HG03135 (cell line): ENCODE measurements around the gene PSEN1.

Experiments used
- ATAC-seq: cut with Tn5 transposase; IDR thresholded peaks from one replicate; pipeline ENCODE4 v1.9.1; 2021; ENCODE audit warnings: mild to moderate bottlenecking, moderate library complexity; ENCODE audit not compliant: unreplicated experiment

PSEN1 gene

DNA sequence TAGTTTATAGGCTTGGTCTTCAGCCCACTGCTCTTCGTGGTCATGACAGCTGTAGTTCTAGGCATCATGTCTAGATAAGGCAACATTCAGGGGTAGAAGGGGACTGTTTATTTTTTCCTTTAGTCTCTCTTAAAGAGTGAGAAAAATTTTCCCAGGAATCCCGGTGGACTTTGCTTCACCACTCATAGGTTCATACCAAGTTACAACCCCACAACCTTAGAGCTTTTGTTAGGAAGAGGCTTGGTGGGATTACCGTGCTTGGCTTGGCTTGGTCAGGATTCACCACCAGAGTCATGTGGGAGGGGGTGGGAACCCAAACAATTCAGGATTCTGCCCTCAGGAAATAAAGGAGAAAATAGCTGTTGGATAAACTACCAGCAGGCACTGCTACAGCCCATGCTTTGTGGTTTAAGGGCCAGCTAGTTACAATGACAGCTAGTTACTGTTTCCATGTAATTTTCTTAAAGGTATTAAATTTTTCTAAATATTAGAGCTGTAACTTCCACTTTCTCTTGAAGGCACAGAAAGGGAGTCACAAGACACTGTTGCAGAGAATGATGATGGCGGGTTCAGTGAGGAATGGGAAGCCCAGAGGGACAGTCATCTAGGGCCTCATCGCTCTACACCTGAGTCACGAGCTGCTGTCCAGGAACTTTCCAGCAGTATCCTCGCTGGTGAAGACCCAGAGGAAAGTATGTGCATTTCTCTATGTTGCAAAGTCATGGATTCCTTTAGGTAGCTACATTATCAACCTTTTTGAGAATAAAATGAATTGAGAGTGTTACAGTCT lies 75.1 kb downstream of the PSEN1 start:
- ATAC-seq, result no peak

DNA sequence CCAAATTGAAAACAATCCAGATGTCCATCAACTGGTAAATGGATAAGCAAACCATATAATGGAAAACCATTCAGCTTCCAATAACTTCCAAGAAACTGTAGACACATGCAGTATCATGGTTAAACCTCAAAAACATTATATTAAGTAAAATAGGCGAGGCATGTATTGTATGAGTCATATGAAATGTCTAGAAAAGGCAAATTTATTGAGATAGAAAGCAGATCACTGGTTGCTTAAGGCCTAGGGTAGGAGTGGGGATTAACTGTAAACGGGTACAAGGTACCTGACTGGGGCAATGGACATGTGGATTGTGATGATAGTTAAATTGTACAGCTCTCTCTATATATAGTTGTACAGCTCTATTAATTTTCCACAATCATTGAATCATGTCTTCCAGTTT lies 79.7 kb downstream of the PSEN1 start:
- ATAC-seq, result no peak

DNA sequence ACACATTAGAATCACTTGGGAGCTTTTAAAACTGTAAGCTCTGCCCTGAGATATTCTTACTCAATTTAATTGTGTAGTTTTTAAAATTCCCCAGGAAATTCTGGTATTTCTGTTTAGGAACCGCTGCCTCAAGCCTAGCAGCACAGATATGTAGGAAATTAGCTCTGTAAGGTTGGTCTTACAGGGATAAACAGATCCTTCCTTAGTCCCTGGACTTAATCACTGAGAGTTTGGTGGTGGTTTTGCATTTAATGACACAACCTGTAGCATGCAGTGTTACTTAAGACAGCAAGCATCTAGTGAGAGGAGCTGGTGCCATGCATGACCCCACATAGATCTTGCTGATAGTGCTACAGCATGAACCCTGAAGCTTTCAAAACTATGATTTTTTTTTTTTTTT lies 81.1 kb downstream of the PSEN1 start:
- no peak for ATAC-seq

DNA sequence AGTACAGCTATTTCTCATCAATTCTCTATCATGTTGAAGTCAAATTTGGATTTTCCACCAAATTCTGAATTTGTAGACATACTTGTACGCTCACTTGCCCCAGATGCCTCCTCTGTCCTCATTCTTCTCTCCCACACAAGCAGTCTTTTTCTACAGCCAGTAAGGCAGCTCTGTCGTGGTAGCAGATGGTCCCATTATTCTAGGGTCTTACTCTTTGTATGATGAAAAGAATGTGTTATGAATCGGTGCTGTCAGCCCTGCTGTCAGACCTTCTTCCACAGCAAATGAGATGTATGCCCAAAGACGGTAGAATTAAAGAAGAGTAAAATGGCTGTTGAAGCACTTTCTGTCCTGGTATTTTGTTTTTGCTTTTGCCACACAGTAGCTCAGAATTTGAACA lies 83.8 kb downstream of the PSEN1 start:
- no peak for ATAC-seq

DNA sequence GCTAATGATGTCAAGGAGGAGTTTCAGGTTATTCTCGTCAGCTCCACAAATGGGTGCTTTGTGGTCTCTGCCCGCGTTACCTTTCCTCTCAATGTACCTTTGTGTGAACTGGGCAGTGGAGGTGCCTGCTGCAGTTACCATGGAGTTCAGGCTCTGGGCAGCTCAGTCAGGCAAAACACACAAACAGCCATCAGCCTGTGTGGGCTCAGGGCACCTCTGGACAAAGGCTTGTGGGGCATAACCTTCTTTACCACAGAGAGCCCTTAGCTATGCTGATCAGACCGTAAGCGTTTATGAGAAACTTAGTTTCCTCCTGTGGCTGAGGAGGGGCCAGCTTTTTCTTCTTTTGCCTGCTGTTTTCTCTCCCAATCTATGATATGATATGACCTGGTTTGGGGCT lies 84.3 kb downstream of the PSEN1 start:
- no peak for ATAC-seq

DNA sequence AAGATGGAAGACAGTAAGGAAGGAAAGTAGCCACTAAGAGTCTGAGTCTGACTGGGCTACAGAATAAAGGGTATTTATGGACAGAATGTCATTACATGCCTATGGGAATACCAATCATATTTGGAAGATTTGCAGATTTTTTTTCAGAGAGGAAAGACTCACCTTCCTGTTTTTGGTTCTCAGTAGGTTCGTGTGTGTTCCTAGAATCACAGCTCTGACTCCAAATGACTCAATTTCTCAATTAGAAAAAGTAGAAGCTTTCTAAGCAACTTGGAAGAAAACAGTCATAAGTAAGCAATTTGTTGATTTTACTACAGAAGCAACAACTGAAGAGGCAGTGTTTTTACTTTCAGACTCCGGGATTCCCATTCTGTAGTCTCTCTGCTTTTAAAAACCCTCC lies 85.6 kb downstream of the PSEN1 start:
- no peak for ATAC-seq

DNA sequence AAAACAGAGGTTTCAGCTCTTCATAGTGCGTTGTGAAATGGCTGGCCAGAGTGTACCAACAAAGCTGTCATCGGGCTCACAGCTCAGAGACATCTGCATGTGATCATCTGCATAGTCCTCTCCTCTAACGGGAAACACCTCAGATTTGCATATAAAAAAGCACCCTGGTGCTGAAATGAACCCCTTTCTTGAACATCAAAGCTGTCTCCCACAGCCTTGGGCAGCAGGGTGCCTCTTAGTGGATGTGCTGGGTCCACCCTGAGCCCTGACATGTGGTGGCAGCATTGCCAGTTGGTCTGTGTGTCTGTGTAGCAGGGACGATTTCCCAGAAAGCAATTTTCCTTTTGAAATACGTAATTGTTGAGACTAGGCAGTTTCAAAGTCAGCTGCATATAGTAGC lies 86.7 kb downstream of the PSEN1 start:
- no peak for ATAC-seq

DNA sequence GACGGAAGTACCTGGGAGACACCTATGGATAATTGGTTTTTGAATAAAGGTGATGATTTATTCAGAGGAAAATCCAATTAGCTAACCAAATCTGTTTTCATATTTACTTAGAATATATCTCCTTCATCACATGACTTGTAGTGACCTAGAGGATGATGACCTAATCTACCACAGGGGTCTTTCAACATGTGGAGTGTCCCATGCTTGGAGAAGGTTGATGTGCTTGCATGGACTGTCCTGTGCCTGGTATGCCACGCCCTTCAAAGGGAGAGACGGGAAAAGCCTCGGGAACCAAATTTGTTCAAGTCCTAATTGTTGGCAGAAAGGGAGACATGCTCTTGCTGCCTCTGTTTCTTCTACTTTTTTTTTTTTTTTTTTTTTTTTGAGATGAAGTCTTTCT lies 89.2 kb downstream of the PSEN1 start:
- no peak for ATAC-seq

DNA sequence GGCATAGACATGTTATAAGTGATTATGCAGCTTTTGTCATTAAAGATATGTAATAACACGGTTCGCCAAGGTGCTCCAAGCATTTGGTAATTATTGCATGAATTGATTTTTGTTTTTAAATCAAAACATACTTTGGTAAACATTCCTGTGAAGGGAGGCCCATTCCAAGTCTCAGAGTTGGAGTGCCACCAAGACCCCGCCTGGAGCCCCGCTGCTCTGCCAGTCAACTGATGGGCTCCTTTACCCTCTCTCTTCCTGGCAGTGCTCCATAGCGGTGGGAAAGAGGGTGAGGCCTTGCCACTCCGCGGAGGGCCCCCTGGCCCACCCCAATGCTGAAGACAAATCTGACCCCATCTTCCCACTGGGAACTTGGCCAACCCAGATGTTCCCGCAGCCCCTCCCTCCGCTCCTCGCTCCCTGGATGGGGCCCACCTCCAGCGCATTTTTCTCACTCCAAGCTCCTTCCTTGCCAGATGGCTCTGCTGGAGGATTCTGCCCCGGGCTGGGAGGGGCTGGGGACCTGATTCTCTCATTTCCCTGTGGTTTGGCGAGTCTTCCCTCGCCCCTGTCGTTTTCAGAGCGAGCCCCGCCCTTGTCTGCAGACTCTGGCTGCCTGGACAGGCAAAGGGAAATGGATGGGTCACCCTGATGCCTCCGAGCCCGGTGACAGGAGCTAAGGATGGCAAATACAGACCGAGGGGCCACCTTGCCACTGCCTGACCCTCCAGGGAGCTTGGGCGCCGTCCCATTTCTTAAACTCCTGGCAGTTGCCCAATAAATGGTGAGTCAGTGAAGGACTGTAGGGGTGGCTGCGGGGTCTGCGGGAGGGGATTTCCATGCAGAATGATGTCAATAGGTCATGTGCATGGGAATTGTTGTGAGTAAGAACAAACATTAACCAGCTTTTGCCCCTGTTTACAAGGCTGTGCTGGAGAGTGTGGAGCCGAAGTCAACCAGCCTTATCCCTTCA lies 91.8 kb downstream of the PSEN1 start:
- no peak for ATAC-seq

DNA sequence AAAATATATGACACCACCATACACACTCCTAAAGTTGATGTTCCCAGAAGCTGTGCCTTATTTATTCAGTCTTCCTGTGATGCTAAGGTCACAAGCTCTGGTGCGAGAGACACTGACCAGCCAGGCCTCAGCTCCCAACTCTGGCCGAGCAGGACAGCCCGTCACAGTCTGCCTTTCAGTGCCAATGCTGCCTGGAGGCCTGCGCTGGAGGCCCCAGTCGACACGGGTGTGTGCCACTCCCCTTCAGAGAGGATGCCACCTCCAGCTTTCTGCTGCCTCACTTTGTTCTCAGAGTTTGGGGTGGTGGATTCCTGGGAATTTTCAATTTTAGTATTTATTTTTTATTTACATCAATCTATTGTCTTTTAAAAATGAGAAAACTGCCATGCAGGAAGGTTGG lies 93.7 kb downstream of the PSEN1 start:
- ATAC-seq, result no peak

DNA sequence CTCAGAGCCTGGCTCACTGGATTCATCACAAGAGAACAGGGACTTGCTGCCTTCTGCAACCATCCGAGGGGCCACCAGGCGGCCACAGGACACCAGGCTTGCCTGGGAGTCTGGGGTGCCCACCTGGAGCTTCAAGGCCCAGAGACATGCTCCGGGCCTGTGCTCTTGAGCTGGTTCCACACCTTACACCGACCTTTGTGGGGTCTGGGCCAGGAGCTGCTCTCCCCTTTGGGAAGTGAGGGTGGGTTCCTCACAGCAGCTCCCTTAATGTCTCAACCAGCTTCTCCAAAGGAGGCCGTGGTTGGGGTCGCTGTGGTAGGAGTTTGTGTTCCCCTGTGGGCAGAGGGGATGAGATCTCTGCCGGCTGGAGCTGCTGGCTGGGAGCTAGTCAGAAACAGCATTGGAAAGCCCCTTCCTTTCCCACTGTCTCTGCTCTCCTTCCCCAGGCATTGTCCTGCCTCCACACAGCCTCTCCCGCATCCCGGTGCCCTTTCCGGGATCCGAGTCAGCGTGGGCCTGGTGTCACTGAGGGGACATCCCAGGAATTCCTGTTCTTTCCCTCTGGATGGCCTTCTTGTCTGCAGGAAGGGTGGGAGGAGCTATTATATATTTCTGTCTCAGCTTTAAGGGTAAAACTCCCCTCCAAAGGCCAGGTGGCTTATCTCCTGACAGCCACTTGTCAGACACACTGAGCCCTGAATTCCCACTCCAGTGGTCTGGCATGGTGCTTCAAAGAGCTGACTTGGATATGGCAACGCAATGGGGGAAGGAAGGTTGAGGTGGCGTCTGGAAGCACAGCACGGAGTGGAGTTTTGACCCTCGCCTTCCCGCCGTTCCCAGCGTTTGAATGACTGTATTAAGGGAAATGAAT lies 95.9 kb downstream of the PSEN1 start:
- ATAC-seq, result no peak

DNA sequence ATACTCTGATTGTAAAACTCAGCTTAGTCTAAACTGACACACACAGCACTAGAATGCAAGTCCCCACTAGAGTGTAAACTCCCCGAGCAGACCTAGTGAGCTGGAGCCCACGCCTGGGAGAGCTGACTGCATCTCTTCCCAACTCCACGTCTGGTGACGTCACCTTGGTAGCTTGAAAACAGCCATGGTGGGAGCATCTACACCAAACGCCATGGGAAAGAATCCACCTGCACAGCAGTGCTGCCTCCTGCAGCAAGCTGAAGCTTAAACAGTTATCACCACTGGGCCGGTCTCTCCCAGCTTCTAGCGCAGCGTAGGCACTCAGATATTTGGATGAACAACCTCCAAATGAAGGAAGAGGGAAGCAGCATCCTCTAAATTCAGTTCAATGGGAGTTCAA lies 96.7 kb downstream of the PSEN1 start:
- ATAC-seq, result no peak

DNA sequence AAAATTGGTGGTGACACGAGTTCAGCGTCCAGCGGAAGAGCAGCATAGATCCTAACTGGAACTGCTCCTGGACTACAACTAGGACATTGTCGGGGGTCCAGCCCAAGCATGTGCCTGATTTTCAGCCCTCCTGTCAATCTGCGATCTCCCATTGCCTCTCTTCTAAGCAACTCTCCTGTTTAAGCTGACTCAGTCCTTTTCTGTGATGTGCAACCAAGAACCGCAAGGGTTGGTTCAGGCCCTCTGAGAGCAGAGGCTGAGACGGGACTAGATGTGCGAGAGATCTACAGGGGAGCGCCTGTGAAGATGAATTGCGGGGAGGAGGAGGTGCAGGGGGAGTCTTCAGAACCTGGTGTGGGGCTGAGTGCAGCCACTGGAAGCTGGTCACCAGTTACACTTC lies 97.3 kb downstream of the PSEN1 start:
- ATAC-seq, result no peak

DNA sequence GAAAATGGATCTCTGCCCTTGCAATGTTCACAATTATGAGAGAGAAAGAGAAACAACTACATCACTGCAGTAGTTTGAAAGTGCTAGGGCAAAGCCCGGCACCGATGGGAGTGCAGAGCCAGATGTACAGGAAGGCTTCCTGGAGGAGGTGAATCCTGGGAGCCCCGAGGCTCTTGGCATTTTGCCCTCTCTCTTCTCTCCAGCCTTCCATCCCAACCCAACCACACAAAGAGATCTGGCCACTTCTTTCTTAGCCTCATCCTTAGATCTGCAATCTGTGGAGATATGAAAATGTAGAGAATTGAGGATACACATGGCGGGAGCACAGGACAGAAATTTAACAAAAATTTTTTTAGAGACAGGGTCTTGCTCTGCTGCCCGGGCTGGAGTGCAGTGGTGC lies 97.7 kb downstream of the PSEN1 start:
- no peak for ATAC-seq

DNA sequence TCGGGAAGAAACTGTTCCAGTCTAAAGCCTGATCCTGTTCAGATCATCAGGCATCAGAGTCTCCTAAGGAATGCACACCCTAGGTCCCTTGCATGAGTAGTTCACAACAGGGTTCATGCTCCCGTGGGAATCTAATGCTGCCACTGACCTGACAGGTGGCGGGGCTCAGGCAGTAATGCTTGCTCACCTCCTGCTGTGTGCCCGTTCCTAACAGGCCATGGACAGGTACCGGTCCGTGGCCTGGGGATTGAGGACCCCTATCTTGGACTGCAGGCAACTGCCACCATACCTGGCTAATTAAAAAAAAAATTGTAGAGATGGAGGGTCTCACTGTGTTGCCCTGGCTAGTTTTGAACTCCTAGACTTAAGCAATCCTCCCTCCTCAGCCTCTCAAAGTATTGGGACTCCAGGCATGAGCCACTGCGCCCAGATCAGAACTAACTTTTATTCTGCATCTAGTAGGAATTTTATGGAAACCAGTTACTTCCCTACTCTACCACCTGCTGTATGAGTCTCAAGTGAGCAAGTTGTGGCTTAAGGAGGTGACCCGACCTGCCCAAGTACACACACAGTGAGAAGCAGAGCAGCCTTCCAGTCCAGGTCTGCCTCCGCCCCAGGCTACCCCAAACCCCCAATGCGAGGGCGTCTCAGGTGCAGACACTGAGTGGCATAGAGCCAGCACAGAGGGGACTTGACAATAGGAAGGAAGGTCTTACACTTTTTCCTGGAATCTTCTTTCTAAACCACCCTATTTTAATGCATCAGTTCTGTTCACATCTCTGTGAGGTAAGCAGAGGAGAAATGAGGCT lies 98.5 kb downstream of the PSEN1 start:
- ATAC-seq, result no peak

DNA sequence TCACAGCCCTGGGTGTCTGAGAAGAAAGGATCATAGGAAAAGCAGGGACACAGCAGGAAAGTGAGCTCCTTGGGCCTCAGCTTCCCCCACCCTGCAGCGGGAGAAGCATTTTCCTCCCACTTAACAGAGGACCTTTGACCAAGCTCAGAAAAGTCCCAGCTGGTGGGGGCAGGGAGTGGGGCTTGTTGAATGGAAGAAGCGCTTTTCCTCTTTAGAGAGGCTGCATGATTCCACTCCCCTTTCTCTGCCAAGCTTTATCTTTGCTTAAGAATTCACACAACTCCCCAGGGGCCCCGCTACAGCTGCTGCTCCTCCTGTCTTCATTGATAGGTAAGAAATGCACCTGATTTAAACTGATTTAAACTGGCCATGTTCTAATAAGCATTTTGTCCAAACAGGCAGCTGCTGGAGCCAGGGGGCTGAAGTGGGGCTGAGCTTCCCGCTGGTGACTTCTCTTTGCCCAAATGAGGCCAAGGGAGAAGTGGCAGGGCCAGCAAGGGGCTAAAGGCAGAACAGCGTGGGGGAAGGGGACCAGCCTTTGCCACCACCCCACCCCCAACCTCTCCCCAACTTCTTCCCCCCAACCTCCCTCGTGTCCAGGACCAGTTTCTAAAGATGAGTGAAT lies 99.3 kb downstream of the PSEN1 start:
- ATAC-seq, result no peak

DNA sequence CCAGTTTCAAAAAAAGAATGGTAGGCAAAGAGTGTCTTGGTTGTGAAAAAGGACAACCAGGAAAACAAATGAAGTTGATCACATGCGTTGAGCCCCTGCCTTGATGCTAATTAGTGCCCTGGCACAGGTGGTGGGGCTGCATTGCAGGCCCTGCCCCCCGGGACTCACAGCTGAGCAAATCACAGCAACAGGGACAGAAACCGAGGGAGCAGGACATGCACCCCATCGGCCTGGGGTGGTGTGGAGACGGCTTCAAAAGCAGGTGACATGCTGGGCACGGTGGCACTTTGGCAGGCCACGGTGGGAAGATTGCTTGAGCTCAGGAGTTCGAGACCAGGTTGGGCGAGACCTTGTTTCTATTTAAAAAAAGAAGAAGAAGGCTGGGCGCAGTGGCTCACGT lies 99.8 kb downstream of the PSEN1 start:
- no peak for ATAC-seq

DNA sequence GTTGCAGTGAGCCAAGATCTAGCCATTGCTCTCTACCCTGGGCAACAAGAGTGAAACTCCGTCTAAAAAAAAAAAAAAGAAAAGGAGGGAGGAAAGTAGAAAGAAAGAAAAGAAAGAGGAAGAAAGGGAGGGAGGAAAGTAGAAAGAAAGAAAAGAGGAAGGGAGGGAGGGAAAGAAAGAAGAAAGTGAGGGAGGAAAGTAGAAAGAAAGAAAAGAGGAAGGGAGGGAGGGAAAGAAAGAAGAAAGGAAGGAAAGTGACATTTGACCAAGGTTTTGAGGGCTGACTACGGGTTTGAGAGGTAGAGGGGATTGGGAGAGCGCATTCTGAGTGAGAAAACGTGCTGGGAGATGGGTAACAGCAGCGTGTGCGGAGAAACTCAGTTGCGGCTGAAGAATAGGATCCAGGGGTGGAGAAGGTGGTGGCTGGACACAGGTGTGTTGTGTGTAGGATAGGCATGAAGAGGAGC lies 100.5 kb downstream of the PSEN1 start:
- no peak for ATAC-seq

DNA sequence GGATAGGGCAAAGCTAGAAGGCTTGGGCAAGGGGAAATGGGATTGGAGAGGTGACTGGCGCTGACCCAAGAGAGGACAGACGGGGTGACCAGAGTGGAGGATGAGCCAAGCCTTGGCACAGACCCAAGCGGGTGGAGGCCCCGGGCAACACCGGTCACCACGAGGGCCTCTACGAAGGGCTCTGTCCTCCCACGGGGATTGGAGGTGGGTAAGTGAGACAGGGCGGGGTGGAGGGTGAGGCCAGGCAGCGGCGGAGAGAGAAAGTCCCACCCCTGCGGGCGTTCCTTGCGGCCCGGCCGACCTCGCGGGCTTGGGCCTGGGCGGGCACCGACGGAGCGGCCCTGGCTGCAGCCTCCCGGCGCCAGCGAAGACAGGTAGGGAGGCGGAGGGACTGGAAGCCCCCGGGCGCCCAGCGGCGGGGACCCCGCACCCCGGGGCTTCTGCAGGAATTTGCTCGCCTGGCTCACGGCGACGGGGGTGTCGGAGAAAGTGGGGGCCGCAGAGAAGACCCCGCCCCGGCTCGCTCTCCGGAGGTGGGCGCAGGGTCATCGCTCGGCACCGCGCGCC lies 101.0 kb downstream of the PSEN1 start, which contains the start of gene PAPLN:
TSS of gene PAPLN (plus strand) at position 288 of the 567 bp plus-strand sequence. CDS start 2,273 bp downstream, outside the sequence.
- no peak for ATAC-seq
